ENCODE results near the gene ATP6V0A1.
"Not testable (repeated sequence)": the region's sequence is repeated elsewhere in the genome, so short reads cannot be mapped to it uniquely, and the experiment has no call there.

ATP6V0A1 gene

GRCh38 chr17:42519546-42520491 is 61.1 kb downstream of the ATP6V0A1 start:
- peak; percentile 80 for DNase-seq (ENCODE audit: low spot score)

- no peak for DNase-seq (ENCODE audit: low spot score)
Observed at GRCh38 chr17:42520540-42520951, 61.9 kb downstream of the ATP6V0A1 start.

GRCh38 chr17:42521036-42521435 is 62.4 kb downstream of the ATP6V0A1 start:
- no peak for DNase-seq (ENCODE audit: low spot score)

- no peak for DNase-seq (ENCODE audit: low spot score)
Observed at GRCh38 chr17:42521666-42522262, 63.1 kb downstream of the ATP6V0A1 start.

GRCh38 chr17:42522263-42522790 is 63.6 kb downstream of the ATP6V0A1 start:
- no peak for DNase-seq (ENCODE audit: low spot score)

GRCh38 chr17:42522798-42523278 is 64.2 kb downstream of the ATP6V0A1 start:
- no peak for DNase-seq (ENCODE audit: low spot score)

- no peak for DNase-seq (ENCODE audit: low spot score)
Observed at GRCh38 chr17:42525221-42525620, 66.5 kb downstream of the ATP6V0A1 start.

- no peak for DNase-seq (ENCODE audit: low spot score)
Observed at GRCh38 chr17:42526031-42526444, 67.4 kb downstream of the ATP6V0A1 start.

GRCh38 chr17:42527932-42528331 is 69.3 kb downstream of the ATP6V0A1 start:
- no peak for DNase-seq (ENCODE audit: low spot score)

- DNase-seq (ENCODE audit: low spot score), result no peak
Observed at GRCh38 chr17:42529061-42529460, 70.4 kb downstream of the ATP6V0A1 start.

- no peak for DNase-seq (ENCODE audit: low spot score)
Observed at GRCh38 chr17:42530952-42531454, 72.3 kb downstream of the ATP6V0A1 start.

- peak; percentile 69 for DNase-seq (ENCODE audit: low spot score)
Observed at GRCh38 chr17:42531455-42532354, 73.0 kb downstream of the ATP6V0A1 start.

- no peak for DNase-seq (ENCODE audit: low spot score)
Observed at GRCh38 chr17:42535155-42536047, 76.7 kb downstream of the ATP6V0A1 start.

GRCh38 chr17:42536048-42536371 is 77.3 kb downstream of the ATP6V0A1 start, which contains the start of gene NAGLU:
TSS of gene NAGLU (plus strand) at chr17:42536241. CDS start at chr17:42536273, 32 bp downstream.
- peak; percentile 99 for DNase-seq (ENCODE audit: low spot score)

- peak; percentile 97 for DNase-seq (ENCODE audit: low spot score)
Observed at GRCh38 chr17:42536372-42537155, 77.9 kb downstream of the ATP6V0A1 start.

- peak; percentile 45 for DNase-seq (ENCODE audit: low spot score)
Observed at GRCh38 chr17:42537156-42537805, 78.6 kb downstream of the ATP6V0A1 start.

- no peak for DNase-seq (ENCODE audit: low spot score)
Observed at GRCh38 chr17:42537826-42538451, 79.3 kb downstream of the ATP6V0A1 start.

- DNase-seq (ENCODE audit: low spot score), result no peak
Observed at GRCh38 chr17:42538482-42538881, 79.8 kb downstream of the ATP6V0A1 start.

GRCh38 chr17:42540558-42540957 is 81.9 kb downstream of the ATP6V0A1 start:
- not testable (repeated sequence) for DNase-seq (ENCODE audit: low spot score)

Measured in iPS-NIHi11 (cell line).